A673 (cell line): ENCODE measurements around the gene SPACA6.

Experiments
- CTCF ChIP-seq: fragments of 300-800, 200-600 bp; sonication (generic); conservative IDR thresholded peaks from 2 replicates; pipeline ENCODE4 v1.5.1; 2017; ENCODE audit warnings: low read depth, mild to moderate bottlenecking, antibody characterized with exemption, low read length, moderate library complexity, mixed read lengths
- EZH2 ChIP-seq: fragments of 200-600 bp; sonication (generic); IDR thresholded peaks from 2 replicates; pipeline ENCODE4 v1.6.1; 2017; ENCODE audit warnings: borderline replicate concordance, low read depth, mild to moderate bottlenecking, mixed read lengths, antibody characterized with exemption, low read length; ENCODE audit not compliant: poor library complexity, severe bottlenecking

- no peak for TF ChIP-seq CTCF
- no peak for TF ChIP-seq EZH2
Measured at GRCh38 chr19:51716925-51717324, 23.8 kb downstream of the SPACA6 start.
